ENCODE measurements around the gene FNDC3B. TPM values are rescaled to one million over a fixed set of nuclear protein-coding genes. Genes with fewer than 3 reads are reported as not detected.

FNDC3B gene
- polyA plus RNA-seq, result 7.0 and 12.5 TPM in 2 replicates

GRCh38 chr3:172039436-172040077, at the start of gene FNDC3B:
TSS of gene FNDC3B (plus strand) at chr3:172039578. CDS start at chr3:172112480, 72,902 bp downstream.

GRCh38 chr3:172447611-172448579, 408.5 kb downstream of the FNDC3B start, which contains the start of gene GHSR:
TSS of gene GHSR (minus strand) at chr3:172448456. CDS start at chr3:172448413, 43 bp downstream.

Other genes starting within 250 kb of the FNDC3B start
- gene PLD1, start 229.1 kb upstream of the FNDC3B start, polyA plus RNA-seq, result 19.6 and 20.3 TPM in 2 replicates
- not detected in 2 replicates for gene TMEM212, start 196.2 kb upstream of the FNDC3B start, polyA plus RNA-seq

Measured in Purkinje cell (primary cell).